HEK293 (cell line): Measurements from ENCODE around the gene BLOC1S4.

Source experiments
- CTCF ChIA-PET: fragments of 350-600 bp; formaldehyde crosslinking; extraction: SDS; loops from one replicate; lab custom pipeline; 2021; ENCODE audit warnings: antibody characterized with exemption; lab: Yijun Ruan, JAX
- POLR2A ChIA-PET: fragments of 300-600 bp; formaldehyde crosslinking; extraction: SDS; loops from one replicate; lab custom pipeline; 2020; ENCODE audit warnings: antibody characterized with exemption, inconsistent platforms; lab: Yijun Ruan, JAX
- H3K27ac ChIP-seq: fragments of 200-500 bp; sonication (Bioruptor generic); 2 replicates; pipeline ENCODE4 v1.5.1; 2014; ENCODE audit warnings: low read depth, low read length, control low read depth, inconsistent platforms; ENCODE audit errors: extremely low read depth
- H3K36me3 ChIP-seq, 2 experiments: fragments of 200-500 bp in 1 of 2; sonication (Bioruptor generic) in 1 of 2; 1 replicate in 1 of 2; 2 replicates in 1 of 2; pipeline ENCODE4 v1.5.1; 2014 to 2017; ENCODE audit warnings: inconsistent platforms in 2 of 2, low read length in 2 of 2; ENCODE audit not compliant: control insufficient read depth in 2 of 2, insufficient read depth in 1 of 2
- H3K4me1 ChIP-seq: fragments of 200-500 bp; sonication (Bioruptor generic); 2 replicates; pipeline ENCODE4 v1.5.1; 2014; ENCODE audit warnings: mild to moderate bottlenecking, low read length, inconsistent platforms; ENCODE audit not compliant: control insufficient read depth, insufficient read depth
- H3K4me3 ChIP-seq: 2 replicates; pipeline ENCODE4 v1.5.1; 2011; ENCODE audit warnings: low read depth, mild to moderate bottlenecking, control low read depth, low read length, moderate library complexity
- H3K9me3 ChIP-seq: fragments of 200-500 bp; sonication (Bioruptor generic); 2 replicates; pipeline ENCODE4 v1.5.1; 2014; ENCODE audit warnings: low read depth, low read length, inconsistent platforms; ENCODE audit not compliant: control insufficient read depth, insufficient read depth
- ELK4 ChIP-seq: IDR thresholded peaks from 2 replicates; pipeline ENCODE4 v1.6.1; 2011; ENCODE audit warnings: mild to moderate bottlenecking, low read depth, low read length, borderline replicate concordance
- PRDM10 ChIP-seq: fragments of 450-650 bp; formaldehyde crosslinking; IDR thresholded peaks from 2 replicates; pipeline ENCODE4 v1.5.1; 2016; ENCODE audit warnings: missing biosample characterization, missing genetic modification characterization
- SCRT2 ChIP-seq: fragments of 450-650 bp; formaldehyde crosslinking; IDR thresholded peaks from 2 replicates; pipeline ENCODE4 v1.5.1; 2016; ENCODE audit warnings: missing biosample characterization, missing genetic modification characterization
- ZBTB17 ChIP-seq: fragments of 450-650 bp; formaldehyde crosslinking; IDR thresholded peaks from 2 replicates; pipeline ENCODE4 v1.5.1; 2016; ENCODE audit warnings: missing biosample characterization, missing genetic modification characterization
- ZNF121 ChIP-seq: fragments of 450-650 bp; formaldehyde crosslinking; IDR thresholded peaks from 2 replicates; pipeline ENCODE4 v1.5.1; 2016; ENCODE audit warnings: missing biosample characterization, missing genetic modification characterization
- ZNF24 ChIP-seq: fragments of 450-650 bp; formaldehyde crosslinking; IDR thresholded peaks from 2 replicates; pipeline ENCODE4 v1.5.1; 2016; ENCODE audit warnings: missing biosample characterization, missing genetic modification characterization
- ZNF350 ChIP-seq: fragments of 450-650 bp; formaldehyde crosslinking; IDR thresholded peaks from 2 replicates; pipeline ENCODE4 v1.5.0; 2017; ENCODE audit warnings: missing biosample characterization, mild to moderate bottlenecking, missing genetic modification characterization
- ZNF561 ChIP-seq: fragments of 450-650 bp; IDR thresholded peaks from 2 replicates; pipeline ENCODE4 v1.5.1; 2018; ENCODE audit warnings: missing biosample characterization, missing genetic modification characterization, borderline replicate concordance
- ZNF596 ChIP-seq: fragments of 450-650 bp; IDR thresholded peaks from 2 replicates; pipeline ENCODE4 v1.5.0; 2018; ENCODE audit warnings: missing biosample characterization, mild to moderate bottlenecking, missing genetic modification characterization, moderate library complexity
- ZSCAN5A ChIP-seq: fragments of 450-650 bp; formaldehyde crosslinking; IDR thresholded peaks from 2 replicates; pipeline ENCODE4 v1.5.1; 2016; ENCODE audit warnings: missing biosample characterization, missing genetic modification characterization
- ZXDB ChIP-seq: fragments of 450-650 bp; formaldehyde crosslinking; IDR thresholded peaks from 2 replicates; pipeline ENCODE4 v1.5.1; 2016; ENCODE audit warnings: missing biosample characterization, missing genetic modification characterization

BLOC1S4 gene

GRCh38 chr4:6715704-6716017, 313 bp upstream of the BLOC1S4 start (continued):
- no peak for TF ChIP-seq ZNF24 (tag by site-specific recombination)

GRCh38 chr4:6716958-6717655, 1.1 kb downstream of the BLOC1S4 start:
- TF ChIP-seq ZNF121 = no peak
- peak; percentile 51 for TF ChIP-seq ZXDB (tag by site-specific recombination)
- H3K4me3 ChIP-seq = peak overlapping the region; percentile 70
- CTCF ChIA-PET = interaction anchor here (0.5 to 8.5 kb wide), 12 partner anchors 157 to 1016 kb away, joined by 3 to 111 read pairs (median 4); a partner anchor contains a TSS
- POLR2A ChIA-PET = interaction anchor here (0.7 to 1.2 kb wide), 4 partner anchors 43 to 351 kb away, joined by 3 to 6 read pairs (median 4); partner anchors contain the start of gene GRPEL1
- H3K9me3 ChIP-seq = no peaks in the 10 kb centered on the region
- H3K4me1 ChIP-seq = no peaks in the 10 kb centered on the region
- H3K27ac ChIP-seq = peak overlapping the region; percentile 83; the same call in 1 of the 2 replicates
- no peaks in the 10 kb centered on the region; a peak in 1 of 3 replicates for H3K36me3 ChIP-seq

- H3K27ac ChIP-seq = no peak overlapping the region
- no peaks in the 10 kb centered on the region; a peak in 1 of 3 replicates for H3K36me3 ChIP-seq
- ChIA-PET CTCF (interaction anchor here (0.7 to 8.5 kb wide), 10 partner anchors 82 to 365 kb away, joined by 3 to 111 read pairs (median 5); partner anchors contain the start of gene GRPEL1), POLR2A (no interaction called here)
- H3K9me3 ChIP-seq = no peaks in the 10 kb centered on the region
- no peaks in the 10 kb centered on the region for H3K4me1 ChIP-seq
- no peak overlapping the region for H3K4me3 ChIP-seq
- TF ChIP-seq SCRT2 (tag by site-specific recombination) (peak; percentile 90), ZSCAN5A (no peak), ZNF561 (tag by site-specific recombination) (no peak), ZBTB17 (tag by site-specific recombination) (peak; percentile 59; the same call in 1 of the 2 replicates), ZNF350 (tag by site-specific recombination) (no peak), PRDM10 (tag by site-specific recombination) (no peak), ELK4 (no peak)
Observed at GRCh38 chr4:6718932-6719610, 3.1 kb downstream of the BLOC1S4 start.

GRCh38 chr4:6719611-6720179, 3.7 kb downstream of the BLOC1S4 start:
- ChIA-PET POLR2A (no interaction called here), CTCF (interaction anchor here (0.7 to 8.5 kb wide), 16 partner anchors 13 to 364 kb away, joined by 3 to 111 read pairs (median 4); partner anchors contain the start of gene GRPEL1)
- Histone ChIP-seq H3K4me3 (no peak overlapping the region), H3K9me3 (no peaks in the 10 kb centered on the region), H3K27ac (no peak overlapping the region), H3K36me3 (no peaks in the 10 kb centered on the region; a peak in 1 of 3 replicates), H3K4me1 (no peaks in the 10 kb centered on the region)
- TF ChIP-seq SCRT2 (tag by site-specific recombination) (0 out of 2 replicates have a peak, but pooled peaks have one; percentile 15), ZNF596 (tag by site-specific recombination) (no peak), ZNF121 (peak; percentile 97)
